GM23338 (cell line): ENCODE results near the gene CYB561D2.

Source experiments
- CREB1 ChIP-seq: fragments of 250-450 bp; sonication (Bioruptor Pico); IDR thresholded peaks from 2 replicates; pipeline ENCODE4 v1.5.0; 2020; ENCODE audit warnings: low read depth, mild to moderate bottlenecking, moderate library complexity
- CTCF ChIP-seq, 2 experiments: fragments of 200-600 bp in 1 of 2; sonication (generic) in 1 of 2; conservative IDR thresholded peaks; 2 replicates each; pipeline versions ENCODE4 v1.5.1 to v1.6.1; 2016 to 2017; ENCODE audit warnings: antibody characterized with exemption in 2 of 2, low read depth in 2 of 2, mild to moderate bottlenecking in 2 of 2, moderate library complexity in 1 of 2
- ETS1 ChIP-seq: IDR thresholded peaks from 2 replicates; pipeline ENCODE4 v1.6.1; 2016; ENCODE audit warnings: antibody characterized with exemption
- EZH2 ChIP-seq: fragments of 200-600 bp; sonication (generic); IDR thresholded peaks from one replicate; pipeline ENCODE4 v1.8.0; 2017; ENCODE audit warnings: antibody characterized with exemption, mild to moderate bottlenecking, low read depth; ENCODE audit not compliant: unreplicated experiment
- EZH2phosphoT487 ChIP-seq: fragments of 200-600 bp; sonication (generic); IDR thresholded peaks from one replicate; pipeline ENCODE4 v1.8.1; 2018; ENCODE audit warnings: antibody characterized with exemption; ENCODE audit not compliant: unreplicated experiment
- JUNB ChIP-seq: IDR thresholded peaks from one replicate; pipeline ENCODE4 v1.6.1; 2016; ENCODE audit warnings: antibody characterized with exemption; ENCODE audit not compliant: unreplicated experiment
- NANOG ChIP-seq: IDR thresholded peaks from 2 replicates; pipeline ENCODE4 v1.6.1; 2016; ENCODE audit warnings: antibody characterized with exemption, borderline replicate concordance
- POLR2AphosphoS5 ChIP-seq: IDR thresholded peaks from 2 replicates; pipeline ENCODE4 v1.6.1; 2016; ENCODE audit warnings: antibody characterized with exemption, low read depth
- REST ChIP-seq: IDR thresholded peaks from one replicate; pipeline ENCODE4 v1.6.1; 2018; ENCODE audit warnings: antibody characterized with exemption; ENCODE audit not compliant: unreplicated experiment
- ZNF331 ChIP-seq: fragments of 250-450 bp; sonication (Bioruptor Pico); IDR thresholded peaks from 2 replicates; pipeline ENCODE4 v1.5.0; 2020; ENCODE audit warnings: low read depth, mild to moderate bottlenecking, moderate library complexity
- ZNF462 ChIP-seq: fragments of 250-450 bp; sonication (Bioruptor Pico); IDR thresholded peaks from 2 replicates; pipeline ENCODE4 v1.5.0; 2020; ENCODE audit warnings: mild to moderate bottlenecking, moderate library complexity

- no peak for TF ChIP-seq CTCF (conservative IDR thresholded peaks at IDR 0.05; ENCODE audit: low read depth in 2 of 2)
- TF ChIP-seq REST: no peak
- no peak for TF ChIP-seq EZH2
- no peak for TF ChIP-seq EZH2phosphoT487
- TF ChIP-seq POLR2AphosphoS5: no peak
- no peak for TF ChIP-seq NANOG
- no peak for TF ChIP-seq JUNB
- no peak for TF ChIP-seq CREB1 (CRISPR knock-in tag)
- no peak for TF ChIP-seq ETS1
- TF ChIP-seq ZNF331 (CRISPR knock-in tag): no peak
- TF ChIP-seq ZNF462: no peak
Measured at GRCh38 chr3:50319181-50319893, 31.3 kb upstream of the CYB561D2 start.
